Stomach (tissue), 9 donors: ENCODE data around the gene FSD1. TPM values are rescaled to one million over a fixed set of nuclear protein-coding genes. Genes with fewer than 3 reads are reported as not detected.

Source experiments
- DNase-seq, 2 donors: peaks; one replicate each; pipeline versions ENCODE4 v3.0.0 to v3.0.0-alpha.2; 2013 to 2019
- H3K27ac ChIP-seq, 5 donors: fragments of 200-600 bp in 4 of 5; sonication (generic) in 4 of 5; one replicate each; pipeline ENCODE4 v1.5.1; 2013 to 2019; ENCODE audit warnings: mild to moderate bottlenecking in 1 of 5, moderate library complexity in 1 of 5
- H3K27me3 ChIP-seq, 3 donors: fragments of 200-600 bp; sonication (generic); one replicate each; pipeline ENCODE4 v1.5.1; 2017 to 2019; ENCODE audit warnings: mixed run types in 1 of 3
- H3K36me3 ChIP-seq, 4 donors: fragments of 200-600 bp; sonication (generic); 1 replicate in 3 of 4; 2 replicates in 1 of 4; pipeline ENCODE4 v1.5.1; 2016 to 2019
- H3K4me1 ChIP-seq, 4 donors: fragments of 200-600 bp; sonication (generic); one replicate each; pipeline ENCODE4 v1.5.1; 2016 to 2019
- H3K4me3 ChIP-seq, 4 donors: fragments of 200-600 bp; sonication (generic) in 3 of 4; one replicate each; pipeline ENCODE4 v1.5.1; 2016 to 2019; ENCODE audit warnings: mild to moderate bottlenecking in 1 of 4
- H3K9me3 ChIP-seq, 4 donors: fragments of 200-600 bp; sonication (generic); one replicate each; pipeline ENCODE4 v1.5.1; 2016 to 2019
- EP300 ChIP-seq: sonication (generic); formaldehyde crosslinking; IDR thresholded peaks from one replicate; pipeline ENCODE4 v1.6.1; 2017; ENCODE audit warnings: antibody characterized with exemption
- POLR2A ChIP-seq, 4 donors: fragments of 450-650 bp; IDR thresholded peaks; one replicate each; pipeline ENCODE4 v1.6.1; 2016; ENCODE audit warnings: antibody characterized with exemption in 4 of 4, control low read depth in 2 of 4, mild to moderate bottlenecking in 1 of 4, moderate library complexity in 1 of 4
- POLR2AphosphoS5 ChIP-seq, 3 donors: sonication (generic); formaldehyde crosslinking; IDR thresholded peaks; one replicate each; pipeline ENCODE4 v1.6.1; 2016; ENCODE audit warnings: antibody characterized with exemption in 3 of 3
- WGBS, 5 donors: extraction: QIAGEN DNeasy Blood & Tissue Kit in 3 of 5; methylation state at CpG; one replicate each; pipeline versions ENCODE4 v1.1.5 to v1.1.7; 2013 to 2018; 5-methylcytosine and 5-hydroxymethylcytosine counted together
- intact Hi-C: fragments of 100-400 bp; cut with DNase I; formaldehyde crosslinking; loops from one replicate; pipeline ENCODE4 v1.15.1; 2023; ENCODE audit warnings: low total_unique reads
- polyA plus RNA-seq, 3 donors: library from polyadenylated mRNA; stranded (reverse); fragments of 200-250 nt; gene quantifications; one replicate each; pipeline ENCODE4 v1.2.3, GENCODE V29; 2013
- total RNA-seq, 5 donors: library from RNA; depleted of rRNA; stranded (reverse); fragments of >200 nt; gene quantifications; one replicate each; pipeline versions ENCODE4 v1.1.0 to v1.2.3, GENCODE V29; 2014 to 2016
- TF ChIP-seq, protein P1 (sequence below), 7 experiments: fragments of 450-650 bp in 4 of 7; fragments of 200-600 bp in 3 of 7; sonication (generic) in 3 of 7; IDR thresholded peaks; one replicate each; pipeline ENCODE4 v1.5.1; 2016 to 2019; ENCODE audit warnings: antibody characterized with exemption in 7 of 7, control low read depth in 2 of 7, mild to moderate bottlenecking in 1 of 7
- donor health status: healthy with polysubstance abuse.
- donor health status: Bipolar disorder and iron deficiency.
- donor health status: healthy.

FSD1 gene
- total and polyA plus RNA-seq, 8 donors = 0.31 to 12.5 (median 1.3) TPM; not detected in 3

DNA sequence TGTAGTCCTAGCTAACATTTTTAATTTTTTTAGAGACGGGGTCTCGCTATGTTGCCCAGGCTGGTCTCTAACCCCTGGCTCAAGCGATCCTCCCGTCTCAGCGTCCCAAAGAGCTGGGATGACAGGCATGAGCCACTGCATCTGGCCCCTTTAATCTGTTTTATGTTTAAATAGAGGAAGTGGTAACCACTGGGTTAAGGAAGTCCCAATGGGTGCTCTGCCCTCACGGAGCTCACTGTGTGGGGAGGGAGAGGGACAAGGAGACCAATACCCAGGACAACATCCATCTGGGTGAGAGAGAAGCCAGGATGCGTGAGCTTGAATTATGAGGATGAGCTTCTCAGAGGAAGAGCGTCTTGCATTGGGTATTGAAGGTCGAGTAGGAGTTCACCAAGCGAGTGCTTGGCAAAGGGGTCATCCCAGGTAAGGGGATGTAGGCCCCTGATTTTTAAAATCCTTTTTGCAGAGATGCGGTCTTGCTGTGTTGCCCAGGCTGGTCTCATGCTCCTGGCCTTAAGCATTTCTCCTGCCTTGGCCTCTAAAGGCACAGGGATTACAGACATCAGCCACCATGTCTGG, 43.7 kb upstream of the FSD1 start:
- no peak overlapping the region for H3K4me3 ChIP-seq
- H3K27ac ChIP-seq = no peak overlapping the region
- no peak for DNase-seq
- WGBS, 5 donors = 94 to 96% (median 95%) methylated on average over 10 to 11 of the region's 11 CpGs
- peaks cover 0 to 6% (median 2%) of the 10 kb centered on the region in 4 donors for H3K4me1 ChIP-seq
- H3K9me3 ChIP-seq = peaks cover 0 to 7% (median 0%) of the 10 kb centered on the region in 4 donors
- H3K36me3 ChIP-seq = peaks cover 67 to 100% (median 98%) of the 10 kb centered on the region in 4 donors
- intact Hi-C loops = no loop called here
- TF ChIP-seq POLR2A (IDR thresholded peaks at IDR 0.05) (no peak), POLR2AphosphoS5 (IDR thresholded peaks at IDR 0.05) (no peak), EP300 (no peak)
- TF ChIP-seq, protein P1, sequence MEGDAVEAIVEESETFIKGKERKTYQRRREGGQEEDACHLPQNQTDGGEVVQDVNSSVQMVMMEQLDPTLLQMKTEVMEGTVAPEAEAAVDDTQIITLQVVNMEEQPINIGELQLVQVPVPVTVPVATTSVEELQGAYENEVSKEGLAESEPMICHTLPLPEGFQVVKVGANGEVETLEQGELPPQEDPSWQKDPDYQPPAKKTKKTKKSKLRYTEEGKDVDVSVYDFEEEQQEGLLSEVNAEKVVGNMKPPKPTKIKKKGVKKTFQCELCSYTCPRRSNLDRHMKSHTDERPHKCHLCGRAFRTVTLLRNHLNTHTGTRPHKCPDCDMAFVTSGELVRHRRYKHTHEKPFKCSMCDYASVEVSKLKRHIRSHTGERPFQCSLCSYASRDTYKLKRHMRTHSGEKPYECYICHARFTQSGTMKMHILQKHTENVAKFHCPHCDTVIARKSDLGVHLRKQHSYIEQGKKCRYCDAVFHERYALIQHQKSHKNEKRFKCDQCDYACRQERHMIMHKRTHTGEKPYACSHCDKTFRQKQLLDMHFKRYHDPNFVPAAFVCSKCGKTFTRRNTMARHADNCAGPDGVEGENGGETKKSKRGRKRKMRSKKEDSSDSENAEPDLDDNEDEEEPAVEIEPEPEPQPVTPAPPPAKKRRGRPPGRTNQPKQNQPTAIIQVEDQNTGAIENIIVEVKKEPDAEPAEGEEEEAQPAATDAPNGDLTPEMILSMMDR (IDR thresholded peaks at IDR 0.05) = no peak
- H3K27me3 ChIP-seq = no peaks in the 10 kb centered on the region

DNA sequence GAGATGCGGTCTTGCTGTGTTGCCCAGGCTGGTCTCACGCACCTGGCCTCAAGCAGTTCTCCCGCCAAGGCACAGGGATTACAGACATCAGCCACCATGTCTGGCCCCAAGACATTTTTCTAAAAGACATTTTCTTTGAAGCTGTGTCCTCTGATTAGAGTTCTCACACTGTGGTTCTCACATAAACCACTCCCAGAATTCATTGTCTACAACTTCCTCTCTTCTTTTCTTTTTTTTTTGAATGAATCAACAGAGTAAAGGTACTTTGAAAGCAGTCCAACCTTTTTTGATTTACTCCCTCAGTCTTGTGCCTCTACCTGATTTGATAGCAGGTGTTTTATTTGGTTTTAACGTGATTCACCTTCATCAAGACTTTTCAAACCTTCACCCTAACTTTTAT, 39.6 kb upstream of the FSD1 start:
- peaks cover 0 to 18% (median 11%) of the 10 kb centered on the region in 4 donors for H3K4me1 ChIP-seq
- H3K36me3 ChIP-seq = peaks cover 55 to 100% (median 94%) of the 10 kb centered on the region in 4 donors
- no peak for DNase-seq
- WGBS, 5 donors = 46 to 60% (median 54%) methylated on average over 4 of the region's 4 CpGs
- H3K4me3 ChIP-seq = no peak overlapping the region
- no peaks in the 10 kb centered on the region for H3K9me3 ChIP-seq
- intact Hi-C loops = no loop called here
- no peak for TF ChIP-seq POLR2A (IDR thresholded peaks at IDR 0.05)
- TF ChIP-seq EP300 = no peak
- no peak for TF ChIP-seq POLR2AphosphoS5 (IDR thresholded peaks at IDR 0.05)
- TF ChIP-seq, protein P1 (IDR thresholded peaks at IDR 0.05) = no peak
- no peaks in the 10 kb centered on the region for H3K27me3 ChIP-seq
- H3K27ac ChIP-seq = peak overlapping the region in 1 of 5 donors; percentile 26

DNA sequence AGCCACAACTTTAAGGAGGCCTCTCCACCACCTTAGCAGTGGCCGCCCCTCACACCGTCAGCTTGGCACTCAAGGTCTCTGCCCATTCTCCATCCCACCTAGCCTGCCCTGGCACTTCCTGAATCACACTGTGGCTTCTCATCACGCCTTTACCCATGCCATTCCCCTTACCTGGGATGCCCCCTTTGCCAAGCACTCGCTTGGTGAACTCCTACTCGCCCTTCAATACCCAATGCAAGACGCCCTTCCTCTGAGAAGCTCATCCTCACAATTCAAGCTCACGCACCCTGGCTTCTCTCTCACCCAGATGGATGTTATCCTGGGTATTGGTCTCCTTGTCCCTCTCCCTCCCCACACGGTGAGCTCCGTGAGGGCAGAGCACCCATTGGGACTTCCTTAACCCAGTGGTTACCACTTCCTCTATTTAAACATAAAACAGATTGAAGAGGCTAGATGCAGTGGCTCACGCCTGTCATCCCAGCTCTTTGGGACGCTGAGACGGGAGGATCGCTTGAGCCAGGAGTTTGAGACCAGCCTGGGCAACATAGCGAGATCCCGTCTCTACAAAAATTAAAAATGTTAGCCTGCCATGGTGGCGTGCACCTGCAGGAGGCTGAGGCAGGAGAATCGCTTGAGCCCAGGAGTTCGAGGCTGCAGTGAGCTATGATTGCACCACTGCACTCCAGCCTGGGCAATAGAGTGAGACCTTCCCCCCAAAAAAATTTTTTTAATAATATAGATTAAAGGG, 38.0 kb upstream of the FSD1 start:
- H3K27ac ChIP-seq = no peak overlapping the region
- TF ChIP-seq, protein P1 (IDR thresholded peaks at IDR 0.05) = no peak
- TF ChIP-seq EP300 = no peak
- TF ChIP-seq POLR2A (IDR thresholded peaks at IDR 0.05) = no peak
- no peak for TF ChIP-seq POLR2AphosphoS5 (IDR thresholded peaks at IDR 0.05)
- peaks cover 0 to 18% (median 11%) of the 10 kb centered on the region in 4 donors for H3K4me1 ChIP-seq
- no peak for DNase-seq
- 82 to 95% (median 90%) methylated on average over 18 of the region's 18 CpGs for WGBS, 5 donors
- no peak overlapping the region for H3K4me3 ChIP-seq
- H3K36me3 ChIP-seq = peaks cover 48 to 99% (median 94%) of the 10 kb centered on the region in 4 donors
- no peaks in the 10 kb centered on the region for H3K9me3 ChIP-seq
- intact Hi-C loops = no loop called here
- no peaks in the 10 kb centered on the region for H3K27me3 ChIP-seq

DNA sequence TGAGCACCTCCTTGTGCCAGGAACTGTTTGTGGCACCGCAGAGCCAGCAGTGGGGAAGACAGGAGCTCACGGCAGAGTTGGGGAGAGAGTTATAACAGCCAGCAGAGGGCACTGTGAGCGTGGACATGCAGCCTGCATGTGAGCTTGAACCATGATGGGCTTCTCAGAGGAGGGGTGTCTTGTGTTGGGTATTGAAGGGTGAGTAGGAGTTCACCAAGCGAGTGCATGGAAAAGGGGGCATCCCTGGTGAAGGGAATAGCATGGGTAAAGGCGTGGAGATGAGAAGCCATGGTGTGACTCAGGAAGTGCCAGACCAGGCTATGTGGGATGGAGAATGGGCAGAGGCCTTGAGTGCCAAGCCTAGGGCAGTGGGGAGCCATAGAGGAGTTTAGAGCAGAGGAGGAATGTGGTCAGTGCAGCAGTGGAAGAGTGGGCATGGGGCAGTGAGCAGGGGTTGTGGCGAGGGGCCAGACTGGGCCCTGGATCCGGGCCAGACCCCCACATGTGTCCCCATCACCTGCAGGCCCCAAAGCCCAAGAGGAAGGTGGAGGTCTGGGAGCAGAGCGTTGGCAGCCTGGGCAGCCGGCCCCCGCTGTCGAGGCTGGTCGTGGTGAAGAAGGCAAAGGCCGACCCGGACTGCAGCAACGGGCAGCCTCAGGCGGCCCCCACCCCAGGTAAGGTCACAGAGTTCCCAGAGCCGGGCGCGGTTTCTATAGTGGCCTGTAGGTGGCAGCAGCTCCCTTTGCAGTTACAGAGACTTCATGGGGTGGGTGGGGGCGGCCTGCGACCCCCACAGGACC, 37.1 kb upstream of the FSD1 start:
- H3K36me3 ChIP-seq = peaks cover 46 to 99% (median 93%) of the 10 kb centered on the region in 4 donors
- no peak overlapping the region for H3K4me3 ChIP-seq
- peak; percentile 63 to 64 for DNase-seq
- no peaks in the 10 kb centered on the region for H3K9me3 ChIP-seq
- peak overlapping the region; percentile 1 to 82 (median 73) for H3K27ac ChIP-seq
- no peaks in the 10 kb centered on the region for H3K27me3 ChIP-seq
- 41 to 54% (median 44%) methylated on average over 16 to 21 of the region's 21 CpGs for WGBS, 5 donors
- peaks cover 0 to 18% (median 11%) of the 10 kb centered on the region in 4 donors for H3K4me1 ChIP-seq
- TF ChIP-seq, protein P1 (IDR thresholded peaks at IDR 0.05) = peak in 5 of 7 experiments; percentile 71 to 81 (median 78)
- no peak for TF ChIP-seq EP300
- TF ChIP-seq POLR2AphosphoS5 (IDR thresholded peaks at IDR 0.05) = no peak
- no peak for TF ChIP-seq POLR2A (IDR thresholded peaks at IDR 0.05)
- intact Hi-C loops = no loop called here
